Kidney (tissue), 14 donors: ENCODE results near the gene HEATR3. TPM values are rescaled to one million over a fixed set of nuclear protein-coding genes. Genes with fewer than 3 reads are reported as not detected.

Source experiments
- DNase-seq, 5 donors: peaks; one replicate each; pipeline ENCODE4 v3.0.0-alpha.2; 2013 to 2020
- FAIRE-seq: peaks from 2 replicates; lab custom pipeline; 2012; peaks lifted over from hg19 to GRCh38; lab: Jason Lieb, UNC
- H3K27ac ChIP-seq, 2 donors: one replicate each; pipeline ENCODE4 v1.7.0; 2013; ENCODE audit warnings: low read depth in 2 of 2, low read length in 2 of 2, inconsistent platforms in 1 of 2
- H3K27me3 ChIP-seq: one replicate; pipeline ENCODE4 v1.7.1; 2013; ENCODE audit warnings: low read length, inconsistent platforms; ENCODE audit not compliant: control insufficient read depth, insufficient read depth
- H3K36me3 ChIP-seq, 3 donors: one replicate each; pipeline versions ENCODE4 v1.7.0 to v1.7.1; 2013; ENCODE audit warnings: low read length in 3 of 3, control low read depth in 1 of 3, inconsistent platforms in 1 of 3; ENCODE audit not compliant: insufficient read depth in 3 of 3, control insufficient read depth in 2 of 3
- H3K4me1 ChIP-seq, 3 donors: one replicate each; pipeline versions ENCODE4 v1.7.0 to v1.7.1; 2013; ENCODE audit warnings: low read length in 3 of 3, inconsistent platforms in 1 of 3, low read depth in 1 of 3; ENCODE audit not compliant: control insufficient read depth in 2 of 3, insufficient read depth in 2 of 3
- H3K4me3 ChIP-seq, 3 donors: one replicate each; pipeline versions ENCODE4 v1.7.0 to v1.8.1; 2013; ENCODE audit warnings: low read length in 3 of 3, control low read depth in 1 of 3, inconsistent platforms in 1 of 3
- H3K9ac ChIP-seq, 3 donors: one replicate each; pipeline versions ENCODE4 v1.7.0 to v1.7.1; 2013; ENCODE audit warnings: low read length in 3 of 3, control low read depth in 1 of 3, inconsistent platforms in 1 of 3
- H3K9me3 ChIP-seq, 3 donors: one replicate each; pipeline versions ENCODE4 v1.7.0 to v1.7.1; 2013; ENCODE audit warnings: low read length in 3 of 3, control low read depth in 1 of 3, inconsistent platforms in 1 of 3; ENCODE audit not compliant: control insufficient read depth in 2 of 3, insufficient read depth in 1 of 3
- CTCF ChIP-seq: IDR thresholded peaks from 3 replicates; pipeline ENCODE4 v1.5.1; 2012; ENCODE audit warnings: mild to moderate bottlenecking, moderate library complexity, borderline replicate concordance; ENCODE audit not compliant: insufficient read depth; ENCODE audit errors: extremely low read depth
- intact Hi-C: fragments of 100-400 bp; cut with DNase I; formaldehyde crosslinking; loops from one replicate; pipeline ENCODE4 v1.11.1; 2022
- polyA plus RNA-seq: library from polyadenylated mRNA; stranded (reverse); fragments of 350-450 nt; fragmentation: Illumina TruSeq; extraction: RNeasy Lipid Tissue Mini Kit (QIAGEN cat#74804); gene quantifications from one replicate; pipeline ENCODE4 v1.2.3, GENCODE V29; 2014; ENCODE audit warnings: low read depth, low replicate concordance; ENCODE audit not compliant: insufficient read depth
- total RNA-seq: library from RNA; stranded (reverse); fragmentation: NEBNext Ultra II Directional; extraction: Animal tissue kit (Norgen Biotek cat#: 25700); gene quantifications from one replicate; pipeline ENCODE4 v1.2.1, GENCODE V29; 2021
- donor health status: control.
- donor health status: control.
- donor health status: control.
- donor health status: control.
- donor health status: control.
- donor health status: DM: yes; HTN: yes; CAD: no.
- donor health status: Normal renal cell carcinoma (clear cell type).

The HEATR3 gene
- total and polyA plus RNA-seq, 2 donors from 2014 or later: 8.9 to 19.5 TPM

GRCh38 chr16:50065241-50065623 is 538 bp upstream of the HEATR3 start:
- H3K4me3 ChIP-seq: peak overlapping the region; percentile 61 to 86 (median 72)
- peak overlapping the region in 1 of 2 donors; percentile 20 for H3K27ac ChIP-seq
- H3K9ac ChIP-seq: peak overlapping the region in 1 of 3 donors; percentile 42
- no peaks in the 10 kb centered on the region for H3K27me3 ChIP-seq
- H3K36me3 ChIP-seq: peaks cover 0 to 3% (median 2%) of the 10 kb centered on the region in 3 donors
- intact Hi-C loops: no loop called here
- no peak for DNase-seq
- FAIRE-seq: no peak
- no peak for TF ChIP-seq CTCF
- no peaks in the 10 kb centered on the region for H3K9me3 ChIP-seq
- H3K4me1 ChIP-seq: peaks cover 0 to 16% (median 0%) of the 10 kb centered on the region in 3 donors

GRCh38 chr16:50066482-50067289 is 916 bp downstream of the HEATR3 start:
- Histone ChIP-seq H3K27ac (peak overlapping the region; percentile 88 to 93), H3K9ac (peak overlapping the region; percentile 17 to 72 (median 55)), H3K4me1 (peaks cover 0 to 16% (median 0%) of the 10 kb centered on the region in 3 donors), H3K9me3 (no peaks in the 10 kb centered on the region), H3K27me3 (no peaks in the 10 kb centered on the region), H3K4me3 (peak overlapping the region; percentile 45 to 86 (median 82)), H3K36me3 (peaks cover 0 to 3% (median 2%) of the 10 kb centered on the region in 3 donors)
- TF ChIP-seq CTCF: no peak
- intact Hi-C loops: no loop called here
- DNase-seq (peak in 1 of 5 donors; percentile 49), FAIRE-seq (no peak)

GRCh38 chr16:50067290-50067853 is 1.6 kb downstream of the HEATR3 start:
- H3K9ac ChIP-seq: no peak overlapping the region
- intact Hi-C loops: no loop called here
- H3K9me3 ChIP-seq: no peaks in the 10 kb centered on the region
- H3K27me3 ChIP-seq: no peaks in the 10 kb centered on the region
- peak; percentile 42 for TF ChIP-seq CTCF
- FAIRE-seq (no peak), DNase-seq (peak in 4 of 5 donors; percentile 47 to 73 (median 58))
- H3K4me3 ChIP-seq: peak overlapping the region in 1 of 3 donors; percentile 86
- H3K36me3 ChIP-seq: peaks cover 0 to 3% (median 2%) of the 10 kb centered on the region in 3 donors
- no peak overlapping the region for H3K27ac ChIP-seq
- peaks cover 0 to 16% (median 0%) of the 10 kb centered on the region in 3 donors for H3K4me1 ChIP-seq
